Liver (tissue), 3 donors: ENCODE results near the gene TPBGL.

Experiments used
- ATF3 ChIP-seq: IDR thresholded peaks from 2 replicates; pipeline ENCODE4 v1.6.1; 2016; ENCODE audit warnings: antibody characterized with exemption
- CTCF ChIP-seq: fragments of 150-350 bp; IDR thresholded peaks from 2 replicates; pipeline ENCODE4 v1.5.1; 2017; ENCODE audit warnings: improper control_type of control experiment, low read depth, low read length; ENCODE audit not compliant: missing input control
- EGR1 ChIP-seq, 2 donors: IDR thresholded peaks; 2 replicates each; pipeline ENCODE4 v1.6.1; 2016 to 2018; ENCODE audit warnings: antibody characterized with exemption in 2 of 2, low read depth in 2 of 2
- FOXA2 ChIP-seq: IDR thresholded peaks from 2 replicates; pipeline ENCODE4 v1.6.1; 2016; ENCODE audit warnings: antibody characterized with exemption
- GABPA ChIP-seq, 2 donors: IDR thresholded peaks in 1 of 2; conservative IDR thresholded peaks in 1 of 2; 2 replicates each; pipeline ENCODE4 v1.6.1; 2016; ENCODE audit warnings: antibody characterized with exemption in 2 of 2, mild to moderate bottlenecking in 1 of 2, moderate library complexity in 1 of 2
- HNF4G ChIP-seq: IDR thresholded peaks from 2 replicates; pipeline ENCODE4 v1.6.1; 2016; ENCODE audit warnings: antibody characterized with exemption
- JUND ChIP-seq, 2 donors: IDR thresholded peaks; 2 replicates each; pipeline ENCODE4 v1.6.1; 2016; ENCODE audit warnings: antibody characterized with exemption in 2 of 2
- MAX ChIP-seq: IDR thresholded peaks from 2 replicates; pipeline ENCODE4 v1.6.1; 2016; ENCODE audit warnings: antibody characterized with exemption
- REST ChIP-seq: IDR thresholded peaks from 2 replicates; pipeline ENCODE4 v1.6.1; 2016; ENCODE audit warnings: antibody characterized with exemption, mild to moderate bottlenecking
- RXRA ChIP-seq, 2 donors: IDR thresholded peaks; 2 replicates each; pipeline ENCODE4 v1.6.1; 2017 to 2018; ENCODE audit warnings: antibody characterized with exemption in 2 of 2, mild to moderate bottlenecking in 1 of 2
- SP1 ChIP-seq: IDR thresholded peaks from 2 replicates; pipeline ENCODE4 v1.6.1; 2018; ENCODE audit warnings: antibody characterized with exemption, mild to moderate bottlenecking
- TAF1 ChIP-seq: conservative IDR thresholded peaks from 2 replicates; pipeline ENCODE4 v1.6.1; 2016; ENCODE audit warnings: antibody characterized with exemption, mild to moderate bottlenecking
- YY1 ChIP-seq: IDR thresholded peaks from 2 replicates; pipeline ENCODE4 v1.6.1; 2016; ENCODE audit warnings: antibody characterized with exemption, mild to moderate bottlenecking
- donor health status: healthy.
- donor health status: healthy.

- no peak for TF ChIP-seq JUND (IDR thresholded peaks at IDR 0.05)
- TF ChIP-seq MAX, result no peak
- no peak for TF ChIP-seq HNF4G
- no peak for TF ChIP-seq EGR1 (IDR thresholded peaks at IDR 0.05; ENCODE audit: low read depth in 2 of 2)
- TF ChIP-seq SP1, result no peak
- no peak for TF ChIP-seq CTCF
- TF ChIP-seq FOXA2, result no peak
- TF ChIP-seq YY1, result no peak
- no peak for TF ChIP-seq REST
- TF ChIP-seq RXRA (IDR thresholded peaks at IDR 0.05), result no peak
- TF ChIP-seq GABPA (IDR thresholded peaks at IDR 0.05 in 1 of 2, conservative IDR thresholded peaks at IDR 0.05 in 1 of 2), result no peak
- no peak for TF ChIP-seq TAF1
- TF ChIP-seq ATF3, result no peak
These were observed 31.2 kb downstream of the TPBGL start for GRCh38 chr11:75271730-75272129.
